ENCODE data around the gene HSPBAP1. TPM values are rescaled to one million over a fixed set of nuclear protein-coding genes. Genes with fewer than 3 reads are reported as not detected.
A peak's percentile ranks its signal among the peaks of the same experiment; 100 is the strongest.

HSPBAP1 gene, protein sequence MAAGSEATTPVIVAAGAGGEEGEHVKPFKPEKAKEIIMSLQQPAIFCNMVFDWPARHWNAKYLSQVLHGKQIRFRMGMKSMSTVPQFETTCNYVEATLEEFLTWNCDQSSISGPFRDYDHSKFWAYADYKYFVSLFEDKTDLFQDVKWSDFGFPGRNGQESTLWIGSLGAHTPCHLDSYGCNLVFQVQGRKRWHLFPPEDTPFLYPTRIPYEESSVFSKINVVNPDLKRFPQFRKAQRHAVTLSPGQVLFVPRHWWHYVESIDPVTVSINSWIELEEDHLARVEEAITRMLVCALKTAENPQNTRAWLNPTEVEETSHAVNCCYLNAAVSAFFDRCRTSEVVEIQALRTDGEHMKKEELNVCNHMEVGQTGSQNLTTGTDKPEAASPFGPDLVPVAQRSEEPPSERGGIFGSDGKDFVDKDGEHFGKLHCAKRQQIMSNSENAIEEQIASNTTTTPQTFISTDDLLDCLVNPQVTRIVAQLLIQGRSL
- 10 to 100 TPM; 10.9 to 15.3 (median 12.9) TPM for total RNA-seq

DNA sequence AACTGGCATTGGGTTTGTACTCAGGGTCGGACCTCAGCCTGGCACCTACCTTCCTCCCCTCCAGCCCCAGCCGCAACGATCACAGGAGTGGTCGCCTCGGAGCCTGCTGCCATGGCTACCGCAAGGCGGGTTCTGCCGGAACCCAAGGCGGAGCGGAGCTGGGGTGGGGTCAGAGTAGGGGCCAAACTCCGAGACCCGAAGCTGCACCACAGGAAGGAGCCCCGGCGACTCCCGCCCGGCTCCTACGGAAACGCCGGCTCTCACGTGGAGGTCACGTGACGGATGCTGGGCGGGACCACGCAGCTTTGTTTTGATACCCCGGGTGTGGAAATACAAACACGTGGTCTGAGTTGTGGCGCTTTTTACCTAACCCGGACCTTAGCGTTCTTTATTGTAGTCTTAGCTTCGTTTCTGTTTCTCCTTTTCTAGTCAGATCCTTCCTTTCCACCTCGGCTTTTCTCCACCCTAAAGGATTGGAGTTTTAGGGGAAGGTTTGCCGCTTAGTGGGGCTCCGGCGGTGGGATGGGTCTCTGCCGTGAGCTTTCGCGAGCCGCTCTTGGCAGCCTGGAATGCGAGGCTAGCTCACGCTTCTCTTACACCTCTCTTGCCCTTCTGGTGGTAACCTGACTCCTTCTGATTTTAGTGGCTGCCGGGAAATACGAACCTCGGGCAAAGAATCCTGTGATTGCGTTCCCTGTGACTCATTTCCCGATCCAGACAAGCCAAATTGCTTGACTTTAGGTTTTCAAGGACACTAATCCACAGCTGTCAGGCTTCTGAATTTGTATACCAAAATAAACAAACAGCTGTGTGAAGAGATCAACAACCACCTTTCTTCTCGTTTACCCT is at the start of gene HSPBAP1:
TSS of gene HSPBAP1 (minus strand) at position 264 of the 849 bp plus-strand sequence. CDS start at position 113, 151 bp downstream.
- DNase-seq (ENCODE audit: low spot score in 2 of 2) = peak; percentile 90 to 97
- no peaks in the 10 kb centered on the region for H3K27me3 ChIP-seq
- peaks cover 0 to 41% (median 6%) of the 10 kb centered on the region in 4 donors for H3K4me1 ChIP-seq
- TF ChIP-seq CTCF (IDR thresholded peaks at IDR 0.05) (no peak), EP300 (IDR thresholded peaks at IDR 0.05) (peak; percentile 84 to 88), POLR2A (IDR thresholded peaks at IDR 0.05) (peak; percentile 63 to 65)
- WGBS, 2 donors = 0% methylated on average over 26 to 44 of the region's 46 CpGs
- H3K4me3 ChIP-seq = peak within 1 kb of the TSS; percentile 44 to 90 (median 64)
- peak within 1 kb of the TSS; percentile 84 to 95 (median 88) for H3K27ac ChIP-seq
- no peaks in the 10 kb centered on the region for H3K9me3 ChIP-seq
- no peaks in the 10 kb centered on the region for H3K36me3 ChIP-seq

DNA sequence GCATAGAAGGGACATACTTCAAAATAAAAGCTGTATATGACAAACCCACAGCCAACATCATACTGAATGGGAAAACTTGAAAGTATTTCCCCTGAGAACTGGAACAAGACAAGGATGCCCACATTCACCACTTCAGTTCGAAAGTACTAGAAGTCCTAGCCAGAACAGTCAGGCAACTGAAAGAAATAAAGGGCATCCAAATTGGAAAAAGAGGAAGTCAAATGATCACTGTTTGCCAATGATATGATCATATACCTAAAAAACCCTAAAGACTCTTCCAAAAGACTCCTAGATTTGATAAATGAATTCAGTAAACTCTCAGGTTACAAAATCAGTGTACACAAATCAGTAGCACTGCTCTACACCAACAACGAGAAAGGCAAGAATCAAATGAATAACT is 42.0 kb upstream of the HSPBAP1 start:
- H3K27ac ChIP-seq = no peak overlapping the region
- DNase-seq (ENCODE audit: low spot score in 2 of 2) = no peak
- H3K4me3 ChIP-seq = no peak overlapping the region
- no peaks in the 10 kb centered on the region for H3K9me3 ChIP-seq
- no peak for TF ChIP-seq CTCF (IDR thresholded peaks at IDR 0.05)
- TF ChIP-seq POLR2A (IDR thresholded peaks at IDR 0.05) = no peak
- no peak for TF ChIP-seq EP300 (IDR thresholded peaks at IDR 0.05)
- 95% methylated on average over 2 of the region's 2 CpGs for WGBS, 2 donors
- no peaks in the 10 kb centered on the region for H3K27me3 ChIP-seq
- H3K36me3 ChIP-seq = peaks cover 0 to 35% (median 3%) of the 10 kb centered on the region in 3 donors
- no peaks in the 10 kb centered on the region for H3K4me1 ChIP-seq

DNA sequence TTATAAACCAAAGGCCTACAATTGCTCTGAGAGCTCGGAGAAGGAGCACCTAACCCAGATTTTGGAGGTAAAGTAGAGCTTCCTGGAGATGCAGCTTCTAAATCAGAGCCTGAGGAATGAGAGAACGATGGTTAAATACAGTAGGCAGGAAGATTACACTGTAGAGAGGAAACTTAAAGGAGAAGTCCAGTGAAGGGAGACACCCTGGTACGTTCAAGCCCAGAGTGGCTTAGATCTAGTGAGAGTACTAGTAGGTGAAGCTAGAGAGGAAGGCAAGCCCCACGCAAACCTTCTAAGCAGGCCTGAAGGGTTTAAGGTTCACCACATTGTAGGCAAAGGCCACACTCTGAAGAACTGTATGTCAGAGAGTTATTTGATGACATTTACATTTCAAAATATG is 34.6 kb upstream of the HSPBAP1 start:
- no peaks in the 10 kb centered on the region for H3K27me3 ChIP-seq
- no peaks in the 10 kb centered on the region for H3K9me3 ChIP-seq
- no peak overlapping the region for H3K4me3 ChIP-seq
- no peak overlapping the region for H3K27ac ChIP-seq
- WGBS, 2 donors = 85 to 90% methylated on average over 4 of the region's 4 CpGs
- no peak for TF ChIP-seq CTCF (IDR thresholded peaks at IDR 0.05)
- no peak for TF ChIP-seq POLR2A (IDR thresholded peaks at IDR 0.05)
- no peak for TF ChIP-seq EP300 (IDR thresholded peaks at IDR 0.05)
- peaks cover 0 to 47% (median 0%) of the 10 kb centered on the region in 3 donors for H3K36me3 ChIP-seq
- no peak for DNase-seq (ENCODE audit: low spot score in 2 of 2)
- no peaks in the 10 kb centered on the region for H3K4me1 ChIP-seq

DNA sequence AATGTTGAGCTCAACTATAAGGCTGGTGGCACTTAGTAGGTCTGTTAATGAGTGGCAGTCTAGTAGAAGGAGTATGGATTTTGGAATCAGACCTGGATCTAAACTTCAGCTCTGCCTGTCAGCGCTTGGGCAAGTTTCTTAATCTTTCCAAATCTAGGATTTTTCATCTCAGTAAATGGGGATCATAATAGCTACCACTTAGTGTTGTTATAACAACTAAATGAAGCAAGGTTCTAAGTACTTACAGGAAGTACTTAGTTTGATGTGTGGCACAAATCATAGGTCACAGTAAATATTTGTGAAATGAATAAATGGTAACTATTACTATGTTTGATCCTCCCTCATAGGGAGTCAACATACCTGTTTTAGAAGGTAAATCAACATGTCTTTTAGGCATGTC is 32.6 kb upstream of the HSPBAP1 start:
- TF ChIP-seq CTCF (IDR thresholded peaks at IDR 0.05) (no peak), EP300 (IDR thresholded peaks at IDR 0.05) (no peak), POLR2A (IDR thresholded peaks at IDR 0.05) (no peak)
- Histone ChIP-seq H3K27ac (peak overlapping the region in 1 of 4 donors; percentile 23), H3K9me3 (no peaks in the 10 kb centered on the region), H3K4me3 (no peak overlapping the region), H3K4me1 (no peaks in the 10 kb centered on the region), H3K36me3 (peaks cover 0 to 49% (median 0%) of the 10 kb centered on the region in 3 donors), H3K27me3 (no peaks in the 10 kb centered on the region)
- no peak for DNase-seq (ENCODE audit: low spot score in 2 of 2)
- WGBS, 2 donors = 94 to 100% methylated on average over 1 of the region's 1 CpG

Measured in tibial nerve (tissue), 4 donors.